Lower lobe of right lung (tissue), 2 donors: ENCODE results near the gene UHRF1. TPM values are rescaled to one million over a fixed set of nuclear protein-coding genes. Genes with fewer than 3 reads are reported as not detected.

Source experiments
- ATAC-seq, 2 donors: fragments of 200-7000 bp; cut with Tn5 transposase; one replicate each; pipeline ENCODE4 v1.9.1; 2020 to 2022; ENCODE audit warnings: mild to moderate bottlenecking in 2 of 2, moderate library complexity in 2 of 2
- DNase-seq: peaks from one replicate; pipeline ENCODE4 v3.0.0-alpha.2; 2020
- H3K27ac ChIP-seq: fragments of 200-600 bp; one replicate; pipeline ENCODE4 v1.8.0; 2022
- H3K27me3 ChIP-seq: fragments of 200-600 bp; one replicate; pipeline ENCODE4 v1.8.0; 2022; ENCODE audit warnings: low read depth
- H3K36me3 ChIP-seq: fragments of 200-600 bp; one replicate; pipeline ENCODE4 v1.8.0; 2022; ENCODE audit warnings: mild to moderate bottlenecking
- H3K4me1 ChIP-seq: fragments of 200-600 bp; one replicate; pipeline ENCODE4 v1.8.0; 2022
- H3K4me3 ChIP-seq: fragments of 200-600 bp; one replicate; pipeline ENCODE4 v1.8.0; 2022; ENCODE audit warnings: mild to moderate bottlenecking
- H3K9me3 ChIP-seq: fragments of 200-600 bp; one replicate; pipeline ENCODE4 v1.8.0; 2022
- intact Hi-C: fragments of 100-400 bp; cut with DNase I; formaldehyde crosslinking; loops from one replicate; pipeline ENCODE4 v1.11.0; 2022
- total RNA-seq: library from RNA; stranded (reverse); fragmentation: NEBNext Ultra II Directional; extraction: Animal tissue kit (Norgen Biotek cat#: 25700); gene quantifications from one replicate; pipeline ENCODE4 v1.2.1, GENCODE V29; 2021
- TF ChIP-seq, protein P1 (sequence below): fragments of 200-600 bp; IDR thresholded peaks from one replicate; pipeline ENCODE4 v1.8.0; 2022; ENCODE audit warnings: antibody characterized with exemption, mild to moderate bottlenecking
- donor health status: DM: no; HTN: yes; CAD: no; lungs with severe emphysema.

Gene UHRF1
- total RNA-seq, 1 donor from 2014 or later: 1.3 TPM

DNA sequence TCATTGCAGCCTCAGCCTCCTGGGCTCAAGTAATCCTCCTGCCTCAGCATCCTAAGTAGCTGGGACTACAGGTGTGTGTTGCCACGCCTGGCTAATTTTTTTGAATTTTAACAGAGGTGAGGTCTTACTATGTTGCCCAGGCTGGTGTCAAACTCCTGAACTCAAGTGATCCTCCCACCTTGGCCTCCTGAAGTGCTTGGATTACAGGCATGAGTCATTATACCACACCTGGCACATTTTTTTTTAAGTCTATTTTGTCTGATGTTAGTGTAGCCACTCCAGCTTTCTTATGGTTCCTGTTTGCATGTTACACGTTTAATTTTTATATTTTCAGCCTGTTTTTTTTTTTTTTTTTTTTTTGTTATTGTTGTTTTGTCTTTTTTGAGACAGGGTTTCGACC is 84.4 kb downstream of the UHRF1 start:
- Histone ChIP-seq H3K4me3 (no peak overlapping the region), H3K36me3 (peaks cover 16% of the 10 kb centered on the region), H3K4me1 (peaks cover 6% of the 10 kb centered on the region), H3K27me3 (no peaks in the 10 kb centered on the region), H3K9me3 (no peaks in the 10 kb centered on the region), H3K27ac (no peak overlapping the region)
- DNase-seq (no peak), ATAC-seq (peak in 1 of 2 donors; percentile 23)
- TF ChIP-seq, protein P1, sequence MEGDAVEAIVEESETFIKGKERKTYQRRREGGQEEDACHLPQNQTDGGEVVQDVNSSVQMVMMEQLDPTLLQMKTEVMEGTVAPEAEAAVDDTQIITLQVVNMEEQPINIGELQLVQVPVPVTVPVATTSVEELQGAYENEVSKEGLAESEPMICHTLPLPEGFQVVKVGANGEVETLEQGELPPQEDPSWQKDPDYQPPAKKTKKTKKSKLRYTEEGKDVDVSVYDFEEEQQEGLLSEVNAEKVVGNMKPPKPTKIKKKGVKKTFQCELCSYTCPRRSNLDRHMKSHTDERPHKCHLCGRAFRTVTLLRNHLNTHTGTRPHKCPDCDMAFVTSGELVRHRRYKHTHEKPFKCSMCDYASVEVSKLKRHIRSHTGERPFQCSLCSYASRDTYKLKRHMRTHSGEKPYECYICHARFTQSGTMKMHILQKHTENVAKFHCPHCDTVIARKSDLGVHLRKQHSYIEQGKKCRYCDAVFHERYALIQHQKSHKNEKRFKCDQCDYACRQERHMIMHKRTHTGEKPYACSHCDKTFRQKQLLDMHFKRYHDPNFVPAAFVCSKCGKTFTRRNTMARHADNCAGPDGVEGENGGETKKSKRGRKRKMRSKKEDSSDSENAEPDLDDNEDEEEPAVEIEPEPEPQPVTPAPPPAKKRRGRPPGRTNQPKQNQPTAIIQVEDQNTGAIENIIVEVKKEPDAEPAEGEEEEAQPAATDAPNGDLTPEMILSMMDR: no peak
- intact Hi-C loops: no loop called here

DNA sequence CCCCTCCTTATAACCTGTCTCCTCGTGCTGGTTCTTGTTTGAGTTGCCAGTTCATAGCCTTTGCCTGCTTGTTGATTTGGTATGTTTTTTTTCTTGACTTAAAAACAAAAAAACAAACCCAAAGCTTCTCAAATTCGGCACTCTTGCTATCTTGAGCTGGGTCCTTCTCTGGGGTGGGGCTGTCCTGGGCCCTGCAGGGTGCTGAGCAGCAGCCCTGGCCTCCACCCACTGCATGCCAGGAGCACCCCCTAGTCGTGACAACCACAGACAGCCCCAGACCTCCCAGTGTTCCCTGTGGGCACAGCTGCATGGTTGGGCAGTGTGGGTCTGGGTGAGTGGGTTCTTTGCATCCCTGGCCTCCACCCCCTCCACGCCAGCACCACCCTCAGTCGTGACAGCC is 87.4 kb downstream of the UHRF1 start:
- Histone ChIP-seq H3K4me1 (no peaks in the 10 kb centered on the region), H3K9me3 (no peaks in the 10 kb centered on the region), H3K27me3 (no peaks in the 10 kb centered on the region), H3K4me3 (no peak overlapping the region), H3K27ac (no peak overlapping the region), H3K36me3 (peaks cover 16% of the 10 kb centered on the region)
- DNase-seq: no peak
- TF ChIP-seq, protein P1: no peak
- ATAC-seq: peak in 1 of 2 donors; percentile 49
- intact Hi-C loops: no loop called here

GRCh38 chr19:4997297-4997696 is 88.0 kb downstream of the UHRF1 start:
- ATAC-seq: no peak
- H3K27me3 ChIP-seq: no peaks in the 10 kb centered on the region
- peaks cover 3% of the 10 kb centered on the region for H3K4me1 ChIP-seq
- no peaks in the 10 kb centered on the region for H3K9me3 ChIP-seq
- peaks cover 16% of the 10 kb centered on the region for H3K36me3 ChIP-seq
- H3K4me3 ChIP-seq: no peak overlapping the region
- H3K27ac ChIP-seq: no peak overlapping the region
- TF ChIP-seq, protein P1: no peak
- DNase-seq: no peak
- intact Hi-C loops: no loop called here

- ATAC-seq: no peak
- H3K4me3 ChIP-seq: no peak overlapping the region
- H3K36me3 ChIP-seq: peaks cover 12% of the 10 kb centered on the region
- intact Hi-C loops: no loop called here
- TF ChIP-seq, protein P1: no peak
- DNase-seq: no peak
- H3K27ac ChIP-seq: no peak overlapping the region
- H3K9me3 ChIP-seq: no peaks in the 10 kb centered on the region
- H3K4me1 ChIP-seq: peaks cover 5% of the 10 kb centered on the region
- no peaks in the 10 kb centered on the region for H3K27me3 ChIP-seq
These were observed 90.9 kb downstream of the UHRF1 start for GRCh38 chr19:5000120-5000611.

- ATAC-seq: peak in 1 of 2 donors; percentile 31
- TF ChIP-seq, protein P1: peak; percentile 62
- Histone ChIP-seq H3K9me3 (no peaks in the 10 kb centered on the region), H3K4me3 (no peak overlapping the region), H3K36me3 (peaks cover 5% of the 10 kb centered on the region), H3K27me3 (no peaks in the 10 kb centered on the region), H3K27ac (no peak overlapping the region), H3K4me1 (peaks cover 12% of the 10 kb centered on the region)
- intact Hi-C loops: no loop called here
- DNase-seq: no peak
These were observed 92.3 kb downstream of the UHRF1 start for GRCh38 chr19:5001615-5002014.

GRCh38 chr19:5002143-5002542 is 92.8 kb downstream of the UHRF1 start:
- H3K36me3 ChIP-seq: no peaks in the 10 kb centered on the region
- DNase-seq: no peak
- TF ChIP-seq, protein P1: no peak
- no peaks in the 10 kb centered on the region for H3K27me3 ChIP-seq
- no peaks in the 10 kb centered on the region for H3K9me3 ChIP-seq
- H3K4me1 ChIP-seq: peaks cover 12% of the 10 kb centered on the region
- H3K27ac ChIP-seq: no peak overlapping the region
- no peak for ATAC-seq
- intact Hi-C loops: no loop called here
- H3K4me3 ChIP-seq: no peak overlapping the region
